ENCODE data around the gene MKNK2. TPM values are rescaled to one million over a fixed set of nuclear protein-coding genes. Genes with fewer than 3 reads are reported as not detected.

Gene MKNK2
- total RNA-seq, 3 donors from 2014 or later (not counting 1 experiment from before 2014, with no cell fraction given): 259 to 389 (median 322) TPM

- Mint-ChIP-seq H3K27me3 (ENCODE audit: low read depth in 2 of 2) (no peaks in the 10 kb centered on the region), H3K27ac (peak within 1 kb of the TSS in 1 of 2 donors; percentile 82), H3K4me3 (peak within 1 kb of the TSS; percentile 81), H3K4me1 (peaks cover 16 to 46% of the 10 kb centered on the region in 2 donors), H3K9me3 (no peaks in the 10 kb centered on the region), H3K36me3 (no peaks in the 10 kb centered on the region)
- H3K27ac ChIP-seq (ENCODE audit: low read length): peak within 1 kb of the TSS; percentile 48
- H3K4me3 ChIP-seq (ENCODE audit: low read length): peak within 1 kb of the TSS; percentile 22
- TF ChIP-seq, protein P1, sequence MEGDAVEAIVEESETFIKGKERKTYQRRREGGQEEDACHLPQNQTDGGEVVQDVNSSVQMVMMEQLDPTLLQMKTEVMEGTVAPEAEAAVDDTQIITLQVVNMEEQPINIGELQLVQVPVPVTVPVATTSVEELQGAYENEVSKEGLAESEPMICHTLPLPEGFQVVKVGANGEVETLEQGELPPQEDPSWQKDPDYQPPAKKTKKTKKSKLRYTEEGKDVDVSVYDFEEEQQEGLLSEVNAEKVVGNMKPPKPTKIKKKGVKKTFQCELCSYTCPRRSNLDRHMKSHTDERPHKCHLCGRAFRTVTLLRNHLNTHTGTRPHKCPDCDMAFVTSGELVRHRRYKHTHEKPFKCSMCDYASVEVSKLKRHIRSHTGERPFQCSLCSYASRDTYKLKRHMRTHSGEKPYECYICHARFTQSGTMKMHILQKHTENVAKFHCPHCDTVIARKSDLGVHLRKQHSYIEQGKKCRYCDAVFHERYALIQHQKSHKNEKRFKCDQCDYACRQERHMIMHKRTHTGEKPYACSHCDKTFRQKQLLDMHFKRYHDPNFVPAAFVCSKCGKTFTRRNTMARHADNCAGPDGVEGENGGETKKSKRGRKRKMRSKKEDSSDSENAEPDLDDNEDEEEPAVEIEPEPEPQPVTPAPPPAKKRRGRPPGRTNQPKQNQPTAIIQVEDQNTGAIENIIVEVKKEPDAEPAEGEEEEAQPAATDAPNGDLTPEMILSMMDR (IDR thresholded peaks at IDR 0.05): no peak
- ATAC-seq (peak in 2 of 3 donors; percentile 34), DNase-seq (peak in 1 of 2 donors; percentile 73)
- H3K36me3 ChIP-seq (ENCODE audit: control insufficient read depth, insufficient read depth, low read length): no peaks in the 10 kb centered on the region
- no peaks in the 10 kb centered on the region for H3K27me3 ChIP-seq (ENCODE audit: control insufficient read depth, insufficient read depth, low read length)
- no peaks in the 10 kb centered on the region for H3K9me3 ChIP-seq (ENCODE audit: control insufficient read depth, insufficient read depth, low read length)
- intact Hi-C loops (cut with micrococcal nuclease): loop anchor here (5.0 kb wide), 2 partner anchors 37 to 88 kb away; partner anchors contain the start of gene MKNK2
- 0% methylated on average over 8 of the region's 20 CpGs for WGBS (ENCODE audit: insufficient coverage)
- peaks cover 23% of the 10 kb centered on the region for H3K4me1 ChIP-seq (ENCODE audit: control insufficient read depth, insufficient read depth, low read length)
Measured at GRCh38 chr19:2015608-2015950, 35.5 kb downstream of the MKNK2 start, which contains the start of gene BTBD2. Gene BTBD2, minus strand, starts transcription at chr19:2015714. Its CDS starts 11 bp downstream, at chr19:2015703.

DNA sequence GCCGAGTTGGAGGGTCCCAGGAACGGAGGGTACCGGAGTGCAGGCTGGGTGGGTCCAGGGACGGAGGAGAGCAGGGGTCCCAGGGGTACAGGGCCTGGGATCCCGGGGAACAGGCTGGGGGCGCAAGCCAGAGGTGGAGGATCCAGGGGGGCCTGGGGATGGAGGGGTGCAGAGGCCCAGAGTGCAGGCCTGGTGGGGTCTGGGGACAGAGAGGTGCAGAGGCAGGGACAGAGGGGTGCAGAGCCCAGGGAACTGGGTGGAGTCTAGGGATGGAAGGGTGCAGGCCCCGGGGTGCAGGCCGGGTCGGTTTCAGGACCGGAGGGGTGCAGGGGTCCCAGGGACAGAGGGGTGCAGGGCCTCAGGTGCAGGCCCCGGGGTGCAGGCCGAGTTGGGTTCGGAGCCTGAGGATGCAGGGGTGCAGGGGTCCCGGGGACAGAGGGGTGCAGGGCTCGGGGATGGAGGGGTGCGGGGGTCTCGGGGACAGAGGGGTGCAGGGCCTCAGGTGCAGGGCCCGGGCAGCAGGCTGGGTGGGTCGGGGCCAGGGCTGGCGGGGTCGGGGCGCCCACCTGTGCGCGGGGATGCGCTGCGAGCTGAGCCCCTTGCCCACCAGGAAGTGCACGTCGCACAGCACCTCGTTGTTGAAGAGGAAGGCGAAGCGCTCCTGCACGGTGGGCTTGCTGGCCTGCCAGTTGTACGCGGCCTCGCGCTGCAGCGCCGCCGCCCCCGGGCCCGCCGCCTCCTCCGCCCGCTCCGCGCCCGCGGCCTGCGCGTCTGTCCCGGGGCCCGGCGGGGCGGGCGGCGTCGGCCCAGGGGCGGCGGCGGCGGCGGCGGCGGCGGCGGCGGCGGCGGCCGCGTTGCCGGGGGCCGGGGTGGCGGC is 36.1 kb downstream of the MKNK2 start:
- Histone ChIP-seq H3K4me3 (ENCODE audit: low read length) (peak overlapping the region; percentile 22), H3K27ac (ENCODE audit: low read length) (no peak overlapping the region), H3K9me3 (ENCODE audit: control insufficient read depth, insufficient read depth, low read length) (no peaks in the 10 kb centered on the region), H3K27me3 (ENCODE audit: control insufficient read depth, insufficient read depth, low read length) (no peaks in the 10 kb centered on the region), H3K4me1 (ENCODE audit: control insufficient read depth, insufficient read depth, low read length) (peaks cover 23% of the 10 kb centered on the region), H3K36me3 (ENCODE audit: control insufficient read depth, insufficient read depth, low read length) (no peaks in the 10 kb centered on the region)
- Mint-ChIP-seq H3K4me1 (peaks cover 20 to 49% of the 10 kb centered on the region in 2 donors), H3K4me3 (peak overlapping the region; percentile 81), H3K27me3 (ENCODE audit: low read depth in 2 of 2) (no peaks in the 10 kb centered on the region), H3K27ac (peak overlapping the region in 1 of 2 donors; percentile 82), H3K9me3 (no peaks in the 10 kb centered on the region), H3K36me3 (no peaks in the 10 kb centered on the region)
- ATAC-seq (peak; percentile 46 to 59 (median 53)), DNase-seq (peak in 1 of 2 donors; percentile 67)
- TF ChIP-seq, protein P1 (IDR thresholded peaks at IDR 0.05): no peak
- 11% methylated on average over 74 of the region's 74 CpGs for WGBS (ENCODE audit: insufficient coverage)
- intact Hi-C loops (cut with micrococcal nuclease): loop anchor here (5.0 kb wide), 2 partner anchors 37 to 88 kb away; partner anchors contain the start of gene MKNK2

DNA sequence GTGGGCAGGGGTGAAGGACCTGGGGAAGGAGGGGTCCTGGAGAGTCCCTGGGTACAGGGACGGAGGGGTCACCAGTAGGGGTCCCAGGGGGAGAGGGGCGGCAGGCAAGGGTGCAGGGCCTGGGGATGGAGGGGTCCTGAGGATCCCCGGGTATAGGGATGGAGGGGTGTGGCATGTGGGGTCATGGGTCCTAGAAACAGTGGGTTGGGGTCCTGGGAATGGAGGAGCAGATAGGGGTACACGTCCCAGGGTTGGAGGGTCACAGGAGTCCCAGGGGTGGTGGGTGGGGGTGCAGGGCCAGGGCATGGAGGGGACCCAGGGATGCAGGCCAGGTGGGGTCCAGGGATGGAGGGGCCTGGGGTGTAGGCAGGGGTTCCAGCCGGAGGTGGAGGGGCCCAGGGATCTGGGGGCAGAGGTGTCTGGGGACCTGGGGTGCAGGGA is 36.9 kb downstream of the MKNK2 start:
- no peak overlapping the region for H3K4me3 ChIP-seq (ENCODE audit: low read length)
- no peaks in the 10 kb centered on the region for H3K9me3 Mint-ChIP-seq
- TF ChIP-seq, protein P1 (IDR thresholded peaks at IDR 0.05): no peak
- no peaks in the 10 kb centered on the region for H3K27me3 ChIP-seq (ENCODE audit: control insufficient read depth, insufficient read depth, low read length)
- peaks cover 13 to 44% of the 10 kb centered on the region in 2 donors for H3K4me1 Mint-ChIP-seq
- DNase-seq (no peak), ATAC-seq (no peak)
- H3K27ac ChIP-seq (ENCODE audit: low read length): no peak overlapping the region
- peak overlapping the region in 1 of 2 donors; percentile 82 for H3K27ac Mint-ChIP-seq
- H3K27me3 Mint-ChIP-seq (ENCODE audit: low read depth in 2 of 2): no peaks in the 10 kb centered on the region
- 87% methylated on average over 5 of the region's 5 CpGs for WGBS (ENCODE audit: insufficient coverage)
- no peaks in the 10 kb centered on the region for H3K9me3 ChIP-seq (ENCODE audit: control insufficient read depth, insufficient read depth, low read length)
- H3K4me3 Mint-ChIP-seq: no peak overlapping the region
- intact Hi-C loops (cut with micrococcal nuclease): no loop called here
- H3K36me3 ChIP-seq (ENCODE audit: control insufficient read depth, insufficient read depth, low read length): no peaks in the 10 kb centered on the region
- peaks cover 23% of the 10 kb centered on the region for H3K4me1 ChIP-seq (ENCODE audit: control insufficient read depth, insufficient read depth, low read length)
- no peaks in the 10 kb centered on the region for H3K36me3 Mint-ChIP-seq
